Cardiac septum (tissue), 1 donor: ENCODE results near the gene CAMK1. TPM values are rescaled to one million over a fixed set of nuclear protein-coding genes. Genes with fewer than 3 reads are reported as not detected.

Experiments
- DNase-seq: peaks from one replicate; pipeline ENCODE4 v3.0.0-alpha.2; 2020; ENCODE audit warnings: low spot score
- intact Hi-C: fragments of 100-400 bp; cut with DNase I; formaldehyde crosslinking; loops from one replicate; pipeline ENCODE4 v1.14.0; 2022
- total RNA-seq: library from RNA; stranded (reverse); fragmentation: NEBNext Ultra II Directional; extraction: Animal tissue kit (Norgen Biotek cat#: 25700); gene quantifications from one replicate; pipeline ENCODE4 v1.2.1, GENCODE V29; 2021
- donor health status: DM: no; HTN: no; CAD: no.

The CAMK1 gene
- total RNA-seq, 1 donor from 2014 or later: 10.0 TPM

- intact Hi-C loops: loop anchor here (1.0 to 5.0 kb wide), 3 partner anchors 18 to 102 kb away; partner anchors contain the start of genes BRPF1 and MTMR14
These were observed 20.5 kb downstream of the CAMK1 start for GRCh38 chr3:9749296-9749644.

GRCh38 chr3:9748031-9748430 lies 21.7 kb downstream of the CAMK1 start:
- DNase-seq: no peak

More at GRCh38 chr3:9749296-9749644, 20.5 kb downstream of the CAMK1 start:
- DNase-seq: peak; percentile 76

GRCh38 chr3:9747267-9747666 lies 22.5 kb downstream of the CAMK1 start:
- DNase-seq: no peak
- intact Hi-C loops: loop anchor here (5.0 kb wide), 2 partner anchors 80 to 100 kb away; partner anchors contain the start of gene MTMR14

More at GRCh38 chr3:9748031-9748430, 21.7 kb downstream of the CAMK1 start:
- intact Hi-C loops: loop anchor here (5.0 kb wide), 2 partner anchors 81 to 101 kb away; partner anchors contain the start of gene MTMR14

- no peak for DNase-seq
- intact Hi-C loops: loop anchor here (5.0 kb wide), 2 partner anchors 79 to 99 kb away; partner anchors contain the start of gene MTMR14
These were observed 23.4 kb downstream of the CAMK1 start for GRCh38 chr3:9746330-9746729.

GRCh38 chr3:9745521-9745920 lies 24.2 kb downstream of the CAMK1 start:
- intact Hi-C loops: loop anchor here (5.0 kb wide), 2 partner anchors 78 to 98 kb away; partner anchors contain the start of gene MTMR14
- DNase-seq: no peak

GRCh38 chr3:9744162-9744561 lies 25.6 kb downstream of the CAMK1 start:
- no peak for DNase-seq
- intact Hi-C loops: no loop called here

GRCh38 chr3:9743548-9743947 lies 26.2 kb downstream of the CAMK1 start:
- no peak for DNase-seq
- intact Hi-C loops: no loop called here

GRCh38 chr3:9742560-9742959 lies 27.2 kb downstream of the CAMK1 start:
- no peak for DNase-seq
- intact Hi-C loops: no loop called here

- intact Hi-C loops: no loop called here
- no peak for DNase-seq
These were observed 30.6 kb downstream of the CAMK1 start for GRCh38 chr3:9739181-9739580.

- no peak for DNase-seq
- intact Hi-C loops: no loop called here
These were observed 32.9 kb downstream of the CAMK1 start for GRCh38 chr3:9736831-9737230.

GRCh38 chr3:9732740-9733115 lies 37.0 kb downstream of the CAMK1 start:
- DNase-seq: no peak
- intact Hi-C loops: loop anchor here (5.0 kb wide), 2 partner anchors 60 to 380 kb away; partner anchors contain the start of genes ARPC4 and TADA3

- no peak for DNase-seq
These were observed 37.5 kb downstream of the CAMK1 start for GRCh38 chr3:9732080-9732739.

GRCh38 chr3:9731206-9732079 lies 38.3 kb downstream of the CAMK1 start, which contains the start of gene BRPF1:
Gene BRPF1, plus strand, starts transcription at chr3:9731735. Its CDS starts 2,406 bp downstream, at chr3:9734141.
- DNase-seq: peak; percentile 100
- intact Hi-C loops: loop anchor here (1.0 to 5.0 kb wide), 3 partner anchors 18 to 381 kb away; partner anchors contain the start of genes ARPC4, OGG1 and TADA3

More at GRCh38 chr3:9732080-9732739, 37.5 kb downstream of the CAMK1 start:
- intact Hi-C loops: loop anchor here (5.0 kb wide), 2 partner anchors 60 to 380 kb away; partner anchors contain the start of genes ARPC4 and TADA3

- intact Hi-C loops: loop anchor here (1.0 to 5.0 kb wide), 3 partner anchors 19 to 382 kb away; partner anchors contain the start of genes ARPC4, OGG1 and TADA3
- no peak for DNase-seq
These were observed 39.0 kb downstream of the CAMK1 start for GRCh38 chr3:9730657-9731205.

- intact Hi-C loops: no loop called here
- DNase-seq: no peak
These were observed 40.3 kb downstream of the CAMK1 start for GRCh38 chr3:9729419-9729818.

GRCh38 chr3:9727743-9728142 lies 42.0 kb downstream of the CAMK1 start:
- intact Hi-C loops: no loop called here
- no peak for DNase-seq

- DNase-seq: no peak
- intact Hi-C loops: no loop called here
These were observed 42.6 kb downstream of the CAMK1 start for GRCh38 chr3:9727041-9727595.

GRCh38 chr3:9725775-9726515 lies 43.8 kb downstream of the CAMK1 start:
- intact Hi-C loops: no loop called here
- DNase-seq: no peak

GRCh38 chr3:9721700-9722060 lies 48.1 kb downstream of the CAMK1 start:
- intact Hi-C loops: no loop called here
- no peak for DNase-seq
